Stimulated activated CD8-positive, alpha-beta memory T cell treated with anti-CD3 and anti-CD28 coated beads, Interleukin-4, amount 100 ng/mL, for 24 hours (primary cell): ENCODE data around the gene SERPINA6.
"Not testable (repeated sequence)": the region's sequence is repeated elsewhere in the genome, so short reads cannot be mapped to it uniquely, and the experiment has no call there.

Source experiments
- DNase-seq: peaks from one replicate; pipeline ENCODE4 v3.0.0-alpha.2; 2020; ENCODE audit warnings: low read depth

The SERPINA6 gene

GRCh38 chr14:94354190-94354589, 31.1 kb upstream of the SERPINA6 start:
- DNase-seq, result not testable (repeated sequence)

GRCh38 chr14:94349276-94349675, 26.1 kb upstream of the SERPINA6 start:
- DNase-seq, result no peak

GRCh38 chr14:94348836-94349235, 25.7 kb upstream of the SERPINA6 start:
- DNase-seq, result no peak

- DNase-seq, result no peak
These were observed 23.7 kb upstream of the SERPINA6 start for GRCh38 chr14:94346841-94347240.

GRCh38 chr14:94346065-94346786, 23.1 kb upstream of the SERPINA6 start:
- DNase-seq, result not testable (repeated sequence)

GRCh38 chr14:94345344-94346064, 22.4 kb upstream of the SERPINA6 start:
- DNase-seq, result no peak

- no peak for DNase-seq
These were observed 21.3 kb upstream of the SERPINA6 start for GRCh38 chr14:94344389-94344788.

GRCh38 chr14:94343238-94344005, 20.3 kb upstream of the SERPINA6 start:
- DNase-seq, result no peak

- no peak for DNase-seq
These were observed 19.3 kb upstream of the SERPINA6 start for GRCh38 chr14:94342334-94342934.

GRCh38 chr14:94341656-94342333, 18.7 kb upstream of the SERPINA6 start:
- no peak for DNase-seq

- DNase-seq, result no peak
These were observed 17.4 kb upstream of the SERPINA6 start for GRCh38 chr14:94340533-94340932.

- no peak for DNase-seq
These were observed 14.9 kb upstream of the SERPINA6 start for GRCh38 chr14:94338023-94338422.

GRCh38 chr14:94337274-94337673, 14.1 kb upstream of the SERPINA6 start:
- DNase-seq, result no peak

GRCh38 chr14:94334872-94335271, 11.7 kb upstream of the SERPINA6 start:
- no peak for DNase-seq

GRCh38 chr14:94332587-94332986, 9.5 kb upstream of the SERPINA6 start:
- DNase-seq, result no peak

- no peak for DNase-seq
These were observed 9.0 kb upstream of the SERPINA6 start for GRCh38 chr14:94332063-94332583.

- no peak for DNase-seq
These were observed 8.3 kb upstream of the SERPINA6 start for GRCh38 chr14:94331462-94331861.

- DNase-seq, result no peak
These were observed 7.7 kb upstream of the SERPINA6 start for GRCh38 chr14:94330857-94331256.

- DNase-seq, result no peak
These were observed 7.3 kb upstream of the SERPINA6 start for GRCh38 chr14:94330432-94330831.

- no peak for DNase-seq
These were observed 6.7 kb upstream of the SERPINA6 start for GRCh38 chr14:94329857-94330256.

GRCh38 chr14:94328196-94328595, 5.1 kb upstream of the SERPINA6 start:
- DNase-seq, result no peak
